Transverse colon (tissue), 4 donors: Measurements from ENCODE around the gene CCM2. TPM values are rescaled to one million over a fixed set of nuclear protein-coding genes. Genes with fewer than 3 reads are reported as not detected.
A peak's percentile ranks its signal among the peaks of the same experiment; 100 is the strongest.

Experiments used
- DNase-seq: peaks from one replicate; pipeline ENCODE4 v3.0.0-alpha.2; 2019
- H3K27ac ChIP-seq, 4 donors: fragments of 200-600 bp; sonication (generic); 2 replicates each; pipeline ENCODE4 v1.5.1; 2016 to 2018; ENCODE audit warnings: inconsistent platforms in 4 of 4
- H3K27me3 ChIP-seq: fragments of 200-600 bp; sonication (generic); 2 replicates; pipeline ENCODE4 v1.5.1; 2017; ENCODE audit warnings: inconsistent platforms
- H3K36me3 ChIP-seq, 4 donors: fragments of 200-600 bp; sonication (generic); 2 replicates each; pipeline ENCODE4 v1.5.1; 2017 to 2019; ENCODE audit warnings: inconsistent platforms in 4 of 4
- H3K4me1 ChIP-seq, 4 donors: fragments of 200-600 bp; sonication (generic); 2 replicates each; pipeline ENCODE4 v1.5.1; 2017 to 2020; ENCODE audit warnings: inconsistent platforms in 4 of 4
- H3K4me3 ChIP-seq, 4 donors: fragments of 200-600 bp; sonication (generic); 1 replicate in 1 of 4; 2 replicates in 3 of 4; pipeline versions ENCODE4 v1.5.1 to v1.6.1; 2017 to 2019; ENCODE audit warnings: inconsistent platforms in 4 of 4
- H3K9me3 ChIP-seq, 2 donors: fragments of 200-600 bp; sonication (generic); 2 replicates each; pipeline ENCODE4 v1.5.1; 2017 to 2019; ENCODE audit warnings: inconsistent platforms in 2 of 2
- CTCF ChIP-seq, 5 experiments: fragments of 200-600 bp in 3 of 5; fragments of 450-650 bp in 2 of 5; sonication (generic) in 3 of 5; IDR thresholded peaks; 1 replicate in 2 of 5; 2 replicates in 3 of 5; pipeline ENCODE4 v1.5.1; 2016 to 2017; ENCODE audit warnings: antibody characterized with exemption in 5 of 5, inconsistent platforms in 3 of 5, mild to moderate bottlenecking in 2 of 5, moderate library complexity in 1 of 5
- EP300 ChIP-seq: sonication (generic); formaldehyde crosslinking; IDR thresholded peaks from one replicate; pipeline ENCODE4 v1.6.1; 2017; ENCODE audit warnings: antibody characterized with exemption, low read depth
- POLR2A ChIP-seq: fragments of 450-650 bp; IDR thresholded peaks from one replicate; pipeline ENCODE4 v1.6.1; 2016; ENCODE audit warnings: antibody characterized with exemption, mild to moderate bottlenecking, moderate library complexity
- POLR2AphosphoS5 ChIP-seq, 3 donors: sonication (generic); formaldehyde crosslinking; IDR thresholded peaks; one replicate each; pipeline ENCODE4 v1.6.1; 2016; ENCODE audit warnings: antibody characterized with exemption in 3 of 3
- WGBS, 2 donors: methylation state at CpG; one replicate each; pipeline ENCODE4 v1.1.5; 2018; ENCODE audit warnings: low coverage in 1 of 2; 5-methylcytosine and 5-hydroxymethylcytosine counted together
- in situ Hi-C, 4 donors: fragments of 200-750 bp; cut with MboI; loops; one replicate each; pipeline versions ENCODE4 v1.15.0 to v1.15.1; 2017; ENCODE audit warnings: low sequenced_read_pairs in 3 of 4, low pct_ligation_motif_present in 1 of 4, low pct_unique_long_range_greater_than_20kb in 1 of 4
- intact Hi-C: fragments of 100-400 bp; cut with DNase I; formaldehyde crosslinking; loops from one replicate; pipeline ENCODE4 v1.15.1; 2023; ENCODE audit warnings: low total_unique reads
- total RNA-seq, 4 donors: library from RNA; depleted of rRNA; stranded (reverse); fragments of >200 nt; gene quantifications; one replicate each; pipeline ENCODE4 v1.1.0, GENCODE V29; 2016

Gene CCM2
- total RNA-seq, 4 donors from 2014 or later = 40.4 to 76.4 (median 47.8) TPM

DNA sequence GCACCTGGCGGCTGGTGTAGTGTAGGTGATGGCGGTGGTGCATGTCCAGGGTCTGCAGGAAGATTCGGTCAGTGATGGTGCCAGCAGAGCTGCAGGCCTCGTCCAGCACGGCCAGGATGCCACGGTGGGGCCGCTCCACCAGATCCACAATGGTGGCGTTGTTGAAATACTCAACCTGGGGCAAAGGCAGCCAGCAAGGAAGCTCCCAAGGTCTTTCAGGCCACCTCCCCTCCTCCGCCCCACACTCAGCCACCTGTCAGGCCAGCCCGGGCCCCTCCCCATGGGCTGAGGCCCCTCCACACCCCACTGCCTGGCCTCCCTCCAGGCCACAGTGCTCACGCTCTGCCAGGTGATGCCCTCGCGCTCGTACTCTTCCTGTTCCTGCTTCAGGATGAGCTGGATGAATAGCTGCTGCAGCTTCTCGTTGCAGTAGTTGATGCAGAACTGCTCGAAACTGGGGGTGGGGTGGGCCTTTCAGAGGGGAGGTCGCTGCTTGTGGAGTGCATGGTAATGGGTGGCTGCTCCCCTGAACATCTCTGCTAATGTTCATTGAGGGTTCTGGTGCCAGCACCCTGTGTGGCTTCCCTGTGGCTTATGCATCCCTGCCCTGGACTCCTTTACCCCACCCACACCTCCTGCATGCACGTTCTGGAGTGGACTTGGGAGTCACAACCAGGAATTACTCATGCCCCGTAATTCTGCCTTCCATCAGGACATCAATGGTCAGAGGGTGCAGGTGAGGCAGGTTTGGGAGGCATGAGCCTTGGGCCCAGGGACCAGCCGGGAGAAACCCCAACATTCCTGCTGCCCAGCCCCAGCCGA lies 30.1 kb upstream of the CCM2 start:
- whole genome bisulfite sequencing, 2 donors = 65% methylated on average over 21 of the region's 21 CpGs; no CpG with 5 or more reads in 1 of the 2 donors
- in situ Hi-C loops = loop anchor here in 1 of 4 donors (10.0 kb wide), 1 partner anchor 165 kb away; no protein-coding TSS in a partner anchor
- Histone ChIP-seq H3K36me3 (no peaks in the 10 kb centered on the region), H3K4me3 (no peak overlapping the region), H3K27me3 (no peaks in the 10 kb centered on the region), H3K4me1 (no peaks in the 10 kb centered on the region), H3K27ac (no peak overlapping the region), H3K9me3 (no peaks in the 10 kb centered on the region)
- no peak for TF ChIP-seq CTCF (IDR thresholded peaks at IDR 0.05)
- TF ChIP-seq POLR2A = no peak
- no peak for TF ChIP-seq EP300
- TF ChIP-seq POLR2AphosphoS5 (IDR thresholded peaks at IDR 0.05) = no peak
- intact Hi-C loops = loop anchor here (10.0 kb wide), 1 partner anchor 165 kb away; no protein-coding TSS in a partner anchor
- peak; percentile 8 for DNase-seq

DNA sequence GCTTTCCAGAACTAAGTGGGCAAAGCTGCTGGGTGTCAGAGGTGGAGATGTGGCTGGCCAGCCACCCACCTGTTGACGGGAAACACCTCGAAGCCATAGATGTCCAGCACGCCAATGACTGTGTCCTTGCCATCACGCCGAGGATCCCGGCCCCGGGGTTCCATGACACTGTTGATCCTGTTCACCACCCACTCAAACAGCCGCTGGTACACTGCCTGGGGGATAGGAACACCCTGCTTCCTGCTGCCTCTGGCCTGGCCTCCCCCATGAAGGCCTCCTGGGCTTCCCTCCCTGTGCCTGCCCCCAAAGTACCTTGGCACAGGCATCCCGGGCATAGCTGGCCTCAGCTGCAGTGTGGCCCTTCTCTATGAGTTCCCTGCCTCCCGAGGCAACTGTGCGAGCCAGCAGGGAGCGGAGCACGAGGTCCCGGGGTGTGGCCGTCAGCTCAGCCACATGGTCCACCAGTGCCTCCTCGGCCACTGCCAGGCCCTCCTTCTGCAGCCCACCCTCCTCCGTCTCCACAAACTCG lies 29.4 kb upstream of the CCM2 start:
- intact Hi-C loops (loop anchor here (10.0 kb wide), 1 partner anchor 164 kb away; no protein-coding TSS in a partner anchor), in situ Hi-C loops (no loop called here)

GRCh38 chr7:44971188-44971901 lies 28.7 kb upstream of the CCM2 start:
- in situ Hi-C loops = no loop called here
- intact Hi-C loops = loop anchor here (10.0 kb wide), 1 partner anchor 163 kb away; no protein-coding TSS in a partner anchor

More for the DNA sequence above, 29.4 kb upstream of the CCM2 start:
- H3K27me3 ChIP-seq = no peaks in the 10 kb centered on the region
- no peak overlapping the region for H3K4me3 ChIP-seq
- no peak overlapping the region for H3K27ac ChIP-seq
- DNase-seq = no peak
- WGBS, 2 donors = 91% methylated on average over 18 of the region's 18 CpGs; no CpG with 5 or more reads in 1 of the 2 donors
- H3K36me3 ChIP-seq = no peaks in the 10 kb centered on the region
- H3K9me3 ChIP-seq = no peaks in the 10 kb centered on the region
- TF ChIP-seq POLR2A (no peak), CTCF (IDR thresholded peaks at IDR 0.05) (no peak), EP300 (no peak), POLR2AphosphoS5 (IDR thresholded peaks at IDR 0.05) (no peak)
- H3K4me1 ChIP-seq = no peaks in the 10 kb centered on the region

More at GRCh38 chr7:44971188-44971901, 28.7 kb upstream of the CCM2 start:
- no peak overlapping the region for H3K4me3 ChIP-seq
- TF ChIP-seq POLR2A = no peak
- no peak for TF ChIP-seq EP300
- no peak for TF ChIP-seq POLR2AphosphoS5 (IDR thresholded peaks at IDR 0.05)
- no peak for TF ChIP-seq CTCF (IDR thresholded peaks at IDR 0.05)
- H3K9me3 ChIP-seq = no peaks in the 10 kb centered on the region
- no peaks in the 10 kb centered on the region for H3K36me3 ChIP-seq
- DNase-seq = no peak
- no peak overlapping the region for H3K27ac ChIP-seq
- 80 to 92% methylated on average over 1 to 8 of the region's 10 CpGs for WGBS, 2 donors
- no peaks in the 10 kb centered on the region for H3K27me3 ChIP-seq
- no peaks in the 10 kb centered on the region for H3K4me1 ChIP-seq
